Superior temporal gyrus (tissue), 1 donor: ENCODE measurements around the gene PPID.
"Not testable (repeated sequence)": the region's sequence is repeated elsewhere in the genome, so short reads cannot be mapped to it uniquely, and the experiment has no call there.

Experiments
- DNase-seq: peaks from one replicate; pipeline ENCODE4 v3.0.0-alpha.2; 2016; ENCODE audit errors: extremely low spot score

The PPID gene

DNA sequence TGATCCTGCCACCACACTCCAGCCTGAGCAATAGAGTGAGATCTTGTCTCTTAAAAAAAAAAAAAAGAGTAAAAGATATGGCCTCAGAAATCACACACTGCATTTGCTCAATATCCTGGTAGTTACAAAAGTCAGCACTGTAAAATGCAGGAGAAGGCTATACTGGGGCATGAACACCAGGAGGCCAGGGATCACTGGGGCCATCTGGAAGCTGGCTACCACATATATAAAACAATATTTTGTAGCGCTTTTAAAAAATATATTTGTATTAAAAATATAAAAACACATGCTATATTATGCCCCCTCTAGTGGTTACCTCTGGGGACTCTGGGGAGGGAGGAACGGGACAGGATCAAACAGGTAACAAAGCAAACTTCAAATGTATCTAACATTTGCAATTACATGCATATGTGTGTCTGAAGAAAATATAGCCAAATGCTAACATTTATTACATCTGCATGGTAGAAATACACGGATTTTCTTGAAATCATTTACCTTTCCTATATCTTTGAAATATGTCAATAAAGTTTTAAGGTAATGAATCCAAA, 55.5 kb downstream of the PPID start:
- DNase-seq, result no peak

GRCh38 chr4:158666892-158667291, 56.3 kb downstream of the PPID start:
- no peak for DNase-seq

- no peak for DNase-seq
Measured at GRCh38 chr4:158664806-158665205, 58.4 kb downstream of the PPID start.

GRCh38 chr4:158663707-158664625, 59.2 kb downstream of the PPID start:
- not testable (repeated sequence) for DNase-seq

GRCh38 chr4:158663255-158663654, 59.9 kb downstream of the PPID start:
- not testable (repeated sequence) for DNase-seq
